ENCODE measurements around the gene PSME1. TPM values are rescaled to one million over a fixed set of nuclear protein-coding genes. Genes with fewer than 3 reads are reported as not detected.

Gene PSME1
- total RNA-seq = 294 TPM
- 1,000 to 10,000 TPM in 1 of 4 donors, 100 to 1,000 TPM in 3; 698 to 1,230 (median 866) TPM for polyA plus RNA-seq

- Mint-ChIP-seq H3K4me3 (peak within 1 kb of the TSS; percentile 92 to 98 (median 97)), H3K9me3 (peaks cover 0 to 1% (median 0%) of the 10 kb centered on the region in 7 donors), H3K4me1 (peaks cover 16 to 70% (median 43%) of the 10 kb centered on the region in 4 donors), H3K27me3 (peaks cover 4% of the 10 kb centered on the region), H3K27ac (peak within 1 kb of the TSS; percentile 69 to 96 (median 95)), H3K36me3 (peaks cover 17% of the 10 kb centered on the region)
- H3K9me3 ChIP-seq (ENCODE audit: control insufficient read depth in 2 of 2, low read length in 2 of 2) = no peaks in the 10 kb centered on the region
- H3K27me3 ChIP-seq (ENCODE audit: control insufficient read depth, insufficient read depth, low read length) = no peaks in the 10 kb centered on the region
- H3K4me1 ChIP-seq (ENCODE audit: control insufficient read depth, insufficient read depth, low read length, poor library complexity, severe bottlenecking) = peaks cover 63% of the 10 kb centered on the region
- ATAC-seq (ENCODE audit: low read depth in 2 of 2) (peak; percentile 93 to 96), DNase-seq (peak; percentile 90 to 94 (median 93))
- peak within 1 kb of the TSS; percentile 85 for H3K27ac ChIP-seq (ENCODE audit: insufficient read depth, low read length, poor library complexity, severe bottlenecking)
- peak within 1 kb of the TSS; percentile 75 for H3K4me3 ChIP-seq (ENCODE audit: low read depth, low read length)
- H3K36me3 ChIP-seq (ENCODE audit: control insufficient read depth, insufficient read depth, low read length) = peaks cover 16% of the 10 kb centered on the region
Measured at GRCh38 chr14:24135834-24136683, at the start of gene PSME1. TSS of gene PSME1 (plus strand) at chr14:24136194. CDS start at chr14:24136263, 69 bp downstream.

GRCh38 chr14:24087004-24087403 is 49.0 kb upstream of the PSME1 start:
- no peaks in the 10 kb centered on the region for H3K9me3 ChIP-seq (ENCODE audit: control insufficient read depth in 2 of 2, low read length in 2 of 2)
- DNase-seq (no peak), ATAC-seq (ENCODE audit: low read depth in 2 of 2) (no peak)
- H3K36me3 ChIP-seq (ENCODE audit: control insufficient read depth, insufficient read depth, low read length) = no peaks in the 10 kb centered on the region
- Mint-ChIP-seq H3K27me3 (no peaks in the 10 kb centered on the region), H3K27ac (peak overlapping the region in 1 of 3 donors; percentile 18), H3K9me3 (no peaks in the 10 kb centered on the region), H3K4me3 (peak overlapping the region in 1 of 4 donors; percentile 70), H3K36me3 (no peaks in the 10 kb centered on the region), H3K4me1 (peaks cover 4 to 17% (median 8%) of the 10 kb centered on the region in 4 donors)
- H3K4me3 ChIP-seq (ENCODE audit: low read depth, low read length) = no peak overlapping the region
- H3K27me3 ChIP-seq (ENCODE audit: control insufficient read depth, insufficient read depth, low read length) = no peaks in the 10 kb centered on the region
- H3K4me1 ChIP-seq (ENCODE audit: control insufficient read depth, insufficient read depth, low read length, poor library complexity, severe bottlenecking) = peaks cover 9% of the 10 kb centered on the region
- H3K27ac ChIP-seq (ENCODE audit: insufficient read depth, low read length, poor library complexity, severe bottlenecking) = no peak overlapping the region

- no peak overlapping the region for H3K27ac ChIP-seq (ENCODE audit: insufficient read depth, low read length, poor library complexity, severe bottlenecking)
- Mint-ChIP-seq H3K27ac (no peak overlapping the region), H3K9me3 (no peaks in the 10 kb centered on the region), H3K36me3 (no peaks in the 10 kb centered on the region), H3K4me3 (no peak overlapping the region), H3K27me3 (no peaks in the 10 kb centered on the region), H3K4me1 (peaks cover 4 to 15% (median 11%) of the 10 kb centered on the region in 4 donors)
- no peaks in the 10 kb centered on the region for H3K9me3 ChIP-seq (ENCODE audit: control insufficient read depth in 2 of 2, low read length in 2 of 2)
- H3K27me3 ChIP-seq (ENCODE audit: control insufficient read depth, insufficient read depth, low read length) = no peaks in the 10 kb centered on the region
- H3K4me1 ChIP-seq (ENCODE audit: control insufficient read depth, insufficient read depth, low read length, poor library complexity, severe bottlenecking) = peaks cover 6% of the 10 kb centered on the region
- no peaks in the 10 kb centered on the region for H3K36me3 ChIP-seq (ENCODE audit: control insufficient read depth, insufficient read depth, low read length)
- no peak for ATAC-seq (ENCODE audit: low read depth in 2 of 2)
- no peak for DNase-seq
- no peak overlapping the region for H3K4me3 ChIP-seq (ENCODE audit: low read depth, low read length)
Measured at GRCh38 chr14:24088095-24088494, 47.9 kb upstream of the PSME1 start.

- H3K4me1 ChIP-seq (ENCODE audit: control insufficient read depth, insufficient read depth, low read length, poor library complexity, severe bottlenecking) = peaks cover 14% of the 10 kb centered on the region
- no peaks in the 10 kb centered on the region for H3K36me3 ChIP-seq (ENCODE audit: control insufficient read depth, insufficient read depth, low read length)
- ATAC-seq (ENCODE audit: low read depth in 2 of 2) (no peak), DNase-seq (no peak)
- H3K36me3 Mint-ChIP-seq = no peaks in the 10 kb centered on the region
- H3K27me3 Mint-ChIP-seq = no peaks in the 10 kb centered on the region
- H3K27ac Mint-ChIP-seq = no peak overlapping the region
- no peaks in the 10 kb centered on the region for H3K9me3 ChIP-seq (ENCODE audit: control insufficient read depth in 2 of 2, low read length in 2 of 2)
- no peaks in the 10 kb centered on the region for H3K27me3 ChIP-seq (ENCODE audit: control insufficient read depth, insufficient read depth, low read length)
- H3K4me3 Mint-ChIP-seq = peak overlapping the region in 2 of 4 donors; percentile 38 to 64
- peaks cover 4 to 24% (median 13%) of the 10 kb centered on the region in 4 donors for H3K4me1 Mint-ChIP-seq
- H3K27ac ChIP-seq (ENCODE audit: insufficient read depth, low read length, poor library complexity, severe bottlenecking) = no peak overlapping the region
- no peaks in the 10 kb centered on the region for H3K9me3 Mint-ChIP-seq
- no peak overlapping the region for H3K4me3 ChIP-seq (ENCODE audit: low read depth, low read length)
Measured at GRCh38 chr14:24089890-24090289, 46.1 kb upstream of the PSME1 start.

GRCh38 chr14:24092110-24092504 is 43.9 kb upstream of the PSME1 start:
- Histone ChIP-seq H3K9me3 (ENCODE audit: control insufficient read depth in 2 of 2, low read length in 2 of 2) (no peaks in the 10 kb centered on the region), H3K4me3 (ENCODE audit: low read depth, low read length) (no peak overlapping the region), H3K4me1 (ENCODE audit: control insufficient read depth, insufficient read depth, low read length, poor library complexity, severe bottlenecking) (peaks cover 25% of the 10 kb centered on the region), H3K27me3 (ENCODE audit: control insufficient read depth, insufficient read depth, low read length) (no peaks in the 10 kb centered on the region), H3K27ac (ENCODE audit: insufficient read depth, low read length, poor library complexity, severe bottlenecking) (no peak overlapping the region), H3K36me3 (ENCODE audit: control insufficient read depth, insufficient read depth, low read length) (peaks cover 3% of the 10 kb centered on the region)
- Mint-ChIP-seq H3K27ac (peak overlapping the region in 2 of 3 donors; percentile 81 to 87), H3K9me3 (no peaks in the 10 kb centered on the region), H3K4me1 (peaks cover 8 to 41% (median 25%) of the 10 kb centered on the region in 4 donors), H3K4me3 (peak overlapping the region; percentile 89 to 99 (median 99)), H3K27me3 (no peaks in the 10 kb centered on the region), H3K36me3 (no peaks in the 10 kb centered on the region)
- ATAC-seq (ENCODE audit: low read depth in 2 of 2) = no peak
- no peak for DNase-seq

- H3K27me3 ChIP-seq (ENCODE audit: control insufficient read depth, insufficient read depth, low read length) = no peaks in the 10 kb centered on the region
Measured at GRCh38 chr14:24092505-24093206, 43.3 kb upstream of the PSME1 start.

GRCh38 chr14:24093207-24093900 is 42.6 kb upstream of the PSME1 start:
- H3K4me1 ChIP-seq (ENCODE audit: control insufficient read depth, insufficient read depth, low read length, poor library complexity, severe bottlenecking) = peaks cover 25% of the 10 kb centered on the region
- ATAC-seq (ENCODE audit: low read depth in 2 of 2) (no peak), DNase-seq (no peak)
- no peaks in the 10 kb centered on the region for H3K27me3 ChIP-seq (ENCODE audit: control insufficient read depth, insufficient read depth, low read length)
- H3K36me3 Mint-ChIP-seq = peaks cover 4% of the 10 kb centered on the region
- H3K36me3 ChIP-seq (ENCODE audit: control insufficient read depth, insufficient read depth, low read length) = peaks cover 9% of the 10 kb centered on the region
- H3K27ac ChIP-seq (ENCODE audit: insufficient read depth, low read length, poor library complexity, severe bottlenecking) = peak overlapping the region; percentile 86
- no peaks in the 10 kb centered on the region for H3K9me3 ChIP-seq (ENCODE audit: control insufficient read depth in 2 of 2, low read length in 2 of 2)
- H3K27me3 Mint-ChIP-seq = no peaks in the 10 kb centered on the region
- peaks cover 8 to 41% (median 25%) of the 10 kb centered on the region in 4 donors for H3K4me1 Mint-ChIP-seq
- no peaks in the 10 kb centered on the region for H3K9me3 Mint-ChIP-seq
- H3K4me3 Mint-ChIP-seq = peak overlapping the region; percentile 89 to 99 (median 99)
- H3K4me3 ChIP-seq (ENCODE audit: low read depth, low read length) = peak overlapping the region; percentile 31
- H3K27ac Mint-ChIP-seq = peak overlapping the region; percentile 81 to 94 (median 87)

More at GRCh38 chr14:24092505-24093206, 43.3 kb upstream of the PSME1 start:
- Mint-ChIP-seq H3K27me3 (no peaks in the 10 kb centered on the region), H3K4me1 (peaks cover 8 to 41% (median 25%) of the 10 kb centered on the region in 4 donors), H3K27ac (peak overlapping the region; percentile 81 to 94 (median 87)), H3K4me3 (peak overlapping the region; percentile 89 to 99 (median 99)), H3K9me3 (no peaks in the 10 kb centered on the region), H3K36me3 (no peaks in the 10 kb centered on the region)
- no peak overlapping the region for H3K27ac ChIP-seq (ENCODE audit: insufficient read depth, low read length, poor library complexity, severe bottlenecking)
- DNase-seq (no peak), ATAC-seq (ENCODE audit: low read depth in 2 of 2) (no peak)
- H3K4me3 ChIP-seq (ENCODE audit: low read depth, low read length) = no peak overlapping the region
- peaks cover 3% of the 10 kb centered on the region for H3K36me3 ChIP-seq (ENCODE audit: control insufficient read depth, insufficient read depth, low read length)
- peaks cover 25% of the 10 kb centered on the region for H3K4me1 ChIP-seq (ENCODE audit: control insufficient read depth, insufficient read depth, low read length, poor library complexity, severe bottlenecking)
- H3K9me3 ChIP-seq (ENCODE audit: control insufficient read depth in 2 of 2, low read length in 2 of 2) = no peaks in the 10 kb centered on the region

Measured in CD4-positive, CD25-positive, alpha-beta regulatory T cell (primary cell).